Fibroblast of villous mesenchyme (primary cell): ENCODE measurements around the gene SLC44A2. TPM values are rescaled to one million over a fixed set of nuclear protein-coding genes. Genes with fewer than 3 reads are reported as not detected.

ENCODE experiments used
- DNase-seq: peaks from one replicate; pipeline ENCODE4 v3.0.0-alpha.2; 2010; ENCODE audit warnings: low read depth
- H3K4me3 ChIP-seq: 2 replicates; pipeline ENCODE4 v1.5.1; 2011; ENCODE audit warnings: low read depth, mild to moderate bottlenecking, low read length
- total RNA-seq: library from RNA; depleted of rRNA; stranded (reverse); fragments of >200 nt; gene quantifications from 2 replicates; pipeline ENCODE4 v1.2.3, GENCODE V29; 2012
- TF ChIP-seq, protein P1 (sequence below): IDR thresholded peaks from 2 replicates; pipeline ENCODE4 v1.5.1; 2012; ENCODE audit warnings: low read depth, mild to moderate bottlenecking, low read length; ENCODE audit not compliant: insufficient read depth

SLC44A2 gene
- total RNA-seq, 1 donor: 88.5 TPM

GRCh38 chr19:10615429-10616023, 9.8 kb upstream of the SLC44A2 start:
- H3K4me3 ChIP-seq: no peak overlapping the region
- no peak for DNase-seq
- TF ChIP-seq, protein P1, sequence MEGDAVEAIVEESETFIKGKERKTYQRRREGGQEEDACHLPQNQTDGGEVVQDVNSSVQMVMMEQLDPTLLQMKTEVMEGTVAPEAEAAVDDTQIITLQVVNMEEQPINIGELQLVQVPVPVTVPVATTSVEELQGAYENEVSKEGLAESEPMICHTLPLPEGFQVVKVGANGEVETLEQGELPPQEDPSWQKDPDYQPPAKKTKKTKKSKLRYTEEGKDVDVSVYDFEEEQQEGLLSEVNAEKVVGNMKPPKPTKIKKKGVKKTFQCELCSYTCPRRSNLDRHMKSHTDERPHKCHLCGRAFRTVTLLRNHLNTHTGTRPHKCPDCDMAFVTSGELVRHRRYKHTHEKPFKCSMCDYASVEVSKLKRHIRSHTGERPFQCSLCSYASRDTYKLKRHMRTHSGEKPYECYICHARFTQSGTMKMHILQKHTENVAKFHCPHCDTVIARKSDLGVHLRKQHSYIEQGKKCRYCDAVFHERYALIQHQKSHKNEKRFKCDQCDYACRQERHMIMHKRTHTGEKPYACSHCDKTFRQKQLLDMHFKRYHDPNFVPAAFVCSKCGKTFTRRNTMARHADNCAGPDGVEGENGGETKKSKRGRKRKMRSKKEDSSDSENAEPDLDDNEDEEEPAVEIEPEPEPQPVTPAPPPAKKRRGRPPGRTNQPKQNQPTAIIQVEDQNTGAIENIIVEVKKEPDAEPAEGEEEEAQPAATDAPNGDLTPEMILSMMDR: no peak

- TF ChIP-seq, protein P1: no peak
- DNase-seq: peak; percentile 84
- no peak overlapping the region for H3K4me3 ChIP-seq
Observed at GRCh38 chr19:10617409-10618121, 7.8 kb upstream of the SLC44A2 start.

DNA sequence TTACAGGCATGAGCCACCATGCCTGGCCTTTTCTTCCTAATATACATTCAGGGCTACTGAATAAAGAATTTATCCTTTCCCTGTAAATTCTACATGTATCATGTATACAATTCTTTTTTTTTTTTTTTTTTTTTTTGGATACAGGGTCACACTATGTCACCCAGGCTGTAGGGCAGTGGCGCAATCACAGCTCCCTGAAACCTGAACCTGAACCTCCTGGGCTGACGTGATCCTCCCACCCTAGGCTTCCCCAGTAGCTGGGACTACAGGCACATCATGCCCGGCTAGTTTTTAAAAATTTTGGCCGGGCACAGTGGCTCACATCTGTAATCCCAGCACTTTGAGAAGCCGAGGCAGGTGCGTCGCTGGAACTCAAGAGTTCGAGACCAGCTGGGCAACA, 6.5 kb upstream of the SLC44A2 start:
- TF ChIP-seq, protein P1: no peak
- no peak for DNase-seq
- H3K4me3 ChIP-seq: no peak overlapping the region

DNA sequence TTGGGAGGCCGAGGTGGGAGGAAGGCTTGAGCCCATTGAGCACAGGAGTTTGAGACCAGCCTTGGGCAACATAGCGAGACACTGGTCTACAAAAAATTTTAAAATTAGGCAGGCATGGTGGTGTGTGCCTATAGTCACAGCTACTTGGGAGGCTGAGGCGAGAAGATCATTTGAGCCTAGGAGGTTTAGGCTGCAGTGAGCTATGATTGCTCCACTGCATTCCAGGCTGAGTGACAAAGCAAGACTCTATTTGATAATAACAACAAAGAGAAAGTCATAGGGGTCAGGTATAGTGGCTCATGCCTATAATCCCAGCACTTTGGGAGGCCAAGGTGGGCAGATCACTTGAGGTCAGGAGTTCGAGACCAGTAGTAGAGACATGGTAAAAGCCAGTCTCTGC, 4.6 kb upstream of the SLC44A2 start:
- DNase-seq: no peak
- no peak overlapping the region for H3K4me3 ChIP-seq
- TF ChIP-seq, protein P1: no peak

- DNase-seq: no peak
- TF ChIP-seq, protein P1: no peak
- no peak overlapping the region for H3K4me3 ChIP-seq
Observed at GRCh38 chr19:10621966-10622365, 3.4 kb upstream of the SLC44A2 start.

GRCh38 chr19:10624585-10624984, 768 bp upstream of the SLC44A2 start:
- no peak for DNase-seq
- peak overlapping the region; percentile 61 for H3K4me3 ChIP-seq
- TF ChIP-seq, protein P1: no peak
